Prostate gland (tissue), 2 donors: ENCODE data around the gene AATK.

Source experiments
- POLR2A ChIP-seq: fragments of 450-650 bp; IDR thresholded peaks from one replicate; pipeline ENCODE4 v1.6.1; 2016; ENCODE audit warnings: antibody characterized with exemption, mild to moderate bottlenecking
- POLR2AphosphoS5 ChIP-seq: sonication (generic); formaldehyde crosslinking; IDR thresholded peaks from one replicate; pipeline ENCODE4 v1.6.1; 2017; ENCODE audit warnings: antibody characterized with exemption
- TF ChIP-seq, protein P1 (sequence below), 4 experiments: fragments of 200-600 bp in 2 of 4; fragments of 450-650 bp in 2 of 4; sonication (generic) in 2 of 4; IDR thresholded peaks; 1 replicate in 3 of 4; 2 replicates in 1 of 4; pipeline ENCODE4 v1.5.1; 2016 to 2019; ENCODE audit warnings: antibody characterized with exemption in 4 of 4, mild to moderate bottlenecking in 2 of 4, moderate library complexity in 2 of 4

- TF ChIP-seq, protein P1, sequence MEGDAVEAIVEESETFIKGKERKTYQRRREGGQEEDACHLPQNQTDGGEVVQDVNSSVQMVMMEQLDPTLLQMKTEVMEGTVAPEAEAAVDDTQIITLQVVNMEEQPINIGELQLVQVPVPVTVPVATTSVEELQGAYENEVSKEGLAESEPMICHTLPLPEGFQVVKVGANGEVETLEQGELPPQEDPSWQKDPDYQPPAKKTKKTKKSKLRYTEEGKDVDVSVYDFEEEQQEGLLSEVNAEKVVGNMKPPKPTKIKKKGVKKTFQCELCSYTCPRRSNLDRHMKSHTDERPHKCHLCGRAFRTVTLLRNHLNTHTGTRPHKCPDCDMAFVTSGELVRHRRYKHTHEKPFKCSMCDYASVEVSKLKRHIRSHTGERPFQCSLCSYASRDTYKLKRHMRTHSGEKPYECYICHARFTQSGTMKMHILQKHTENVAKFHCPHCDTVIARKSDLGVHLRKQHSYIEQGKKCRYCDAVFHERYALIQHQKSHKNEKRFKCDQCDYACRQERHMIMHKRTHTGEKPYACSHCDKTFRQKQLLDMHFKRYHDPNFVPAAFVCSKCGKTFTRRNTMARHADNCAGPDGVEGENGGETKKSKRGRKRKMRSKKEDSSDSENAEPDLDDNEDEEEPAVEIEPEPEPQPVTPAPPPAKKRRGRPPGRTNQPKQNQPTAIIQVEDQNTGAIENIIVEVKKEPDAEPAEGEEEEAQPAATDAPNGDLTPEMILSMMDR (IDR thresholded peaks at IDR 0.05): no peak
- no peak for TF ChIP-seq POLR2A
- TF ChIP-seq POLR2AphosphoS5: no peak
These were observed 37.1 kb upstream of the AATK start for GRCh38 chr17:81203136-81203535.
